ENCODE results near the gene INPP5F.
"Not testable (repeated sequence)": the region's sequence is repeated elsewhere in the genome, so short reads cannot be mapped to it uniquely, and the experiment has no call there.

The INPP5F gene

GRCh38 chr10:119705434-119705831 lies 20.4 kb upstream of the INPP5F start:
- in situ Hi-C loops (cut with MboI; ENCODE audit: low sequenced_read_pairs), result no loop called here

DNA sequence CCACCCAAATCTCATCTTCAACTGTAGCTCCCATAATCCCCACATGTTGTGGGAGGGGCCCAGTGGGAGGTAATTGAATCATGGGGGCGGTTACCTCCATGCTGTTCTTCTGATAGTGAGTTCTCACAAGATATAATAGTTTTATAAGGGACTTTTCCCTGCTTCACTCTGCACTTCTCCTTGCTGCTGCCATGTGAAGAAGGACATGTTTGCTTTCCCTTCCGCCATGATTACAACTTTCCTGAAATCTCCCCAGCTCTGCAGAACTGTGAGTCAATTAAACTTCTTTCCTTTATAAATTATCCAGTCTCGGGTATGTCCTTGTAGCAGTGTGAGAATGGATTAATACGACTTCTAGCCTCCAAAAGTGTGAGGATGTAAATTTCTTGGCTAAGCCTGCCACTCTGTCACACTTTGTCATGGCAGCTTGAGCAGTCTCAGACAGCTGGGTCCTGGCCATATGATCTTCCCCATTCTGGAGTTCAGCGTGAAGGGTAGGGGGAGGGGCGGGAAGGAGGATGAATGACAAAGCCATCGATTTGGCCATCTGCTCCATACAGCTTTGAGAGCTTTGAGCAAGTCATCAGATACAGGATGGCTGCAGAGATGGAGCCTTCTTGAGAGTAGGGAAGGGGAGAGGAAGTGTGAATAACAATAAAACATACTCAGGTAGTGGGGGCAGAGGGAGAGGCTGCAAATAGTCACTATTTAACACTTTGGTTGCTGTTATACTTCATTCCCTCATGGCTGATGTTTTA lies 19.1 kb upstream of the INPP5F start:
- in situ Hi-C loops (cut with MboI; ENCODE audit: low sequenced_read_pairs), result no loop called here

GRCh38 chr10:119707331-119707730 lies 18.5 kb upstream of the INPP5F start:
- in situ Hi-C loops (cut with MboI; ENCODE audit: low sequenced_read_pairs), result not testable (repeated sequence)

- in situ Hi-C loops (cut with MboI; ENCODE audit: low sequenced_read_pairs), result not testable (repeated sequence)
Observed at GRCh38 chr10:119710935-119711334, 14.9 kb upstream of the INPP5F start.

DNA sequence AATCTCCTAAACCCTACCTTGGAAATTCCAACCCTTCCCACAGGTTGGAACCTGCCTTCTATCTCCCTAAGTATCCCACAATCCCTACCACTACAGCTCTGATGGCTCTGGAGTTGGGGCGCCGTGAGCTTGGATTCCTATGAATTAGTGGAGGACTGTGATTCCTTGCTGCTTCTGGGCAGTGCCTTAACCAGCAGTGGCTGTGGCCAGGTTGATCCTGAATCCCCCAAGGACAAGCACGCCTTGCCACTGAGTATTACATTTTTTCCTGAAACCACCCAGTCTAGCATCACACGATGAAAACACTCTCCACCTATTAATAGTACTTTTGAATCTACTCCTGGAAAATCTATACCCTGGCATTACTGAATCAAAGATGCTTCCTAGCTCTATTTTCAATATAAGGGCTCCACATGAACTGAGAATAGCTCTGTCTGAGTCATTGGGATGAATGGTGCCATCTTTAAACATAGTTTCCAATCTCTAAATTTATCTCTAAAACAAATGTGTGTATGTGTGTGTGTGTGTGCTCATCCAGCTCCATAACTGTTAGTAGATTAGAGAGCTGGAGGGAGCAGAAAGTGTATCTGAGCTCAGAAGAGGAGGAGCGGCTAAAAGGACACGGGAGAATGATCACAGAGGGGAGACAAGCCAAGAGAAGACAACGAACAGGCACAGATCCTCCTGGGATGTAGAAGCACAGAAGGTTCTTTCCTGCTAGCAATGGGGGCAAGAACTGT lies 11.9 kb upstream of the INPP5F start:
- in situ Hi-C loops (cut with MboI; ENCODE audit: low sequenced_read_pairs), result no loop called here

DNA sequence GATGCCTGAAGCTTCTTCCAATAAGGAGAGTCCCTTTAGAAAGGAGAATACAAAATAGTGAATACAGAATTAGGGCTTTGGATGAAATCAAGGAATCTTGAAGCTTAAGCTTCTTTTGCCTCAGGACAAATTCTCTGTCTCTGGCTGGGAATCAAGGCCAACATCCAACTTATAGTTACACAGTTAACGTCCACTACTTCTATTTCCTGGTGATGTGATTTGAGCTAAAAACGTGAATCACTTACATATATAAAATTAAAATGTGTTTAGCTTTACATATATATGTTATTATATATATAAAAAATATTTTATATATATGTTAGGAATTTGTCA lies 11.4 kb upstream of the INPP5F start:
- in situ Hi-C loops (cut with MboI; ENCODE audit: low sequenced_read_pairs), result no loop called here

GRCh38 chr10:119715628-119716505 lies 10.0 kb upstream of the INPP5F start:
- in situ Hi-C loops (cut with MboI; ENCODE audit: low sequenced_read_pairs), result no loop called here

- in situ Hi-C loops (cut with MboI; ENCODE audit: low sequenced_read_pairs), result no loop called here
Observed at GRCh38 chr10:119723161-119723560, 2.7 kb upstream of the INPP5F start.

DNA sequence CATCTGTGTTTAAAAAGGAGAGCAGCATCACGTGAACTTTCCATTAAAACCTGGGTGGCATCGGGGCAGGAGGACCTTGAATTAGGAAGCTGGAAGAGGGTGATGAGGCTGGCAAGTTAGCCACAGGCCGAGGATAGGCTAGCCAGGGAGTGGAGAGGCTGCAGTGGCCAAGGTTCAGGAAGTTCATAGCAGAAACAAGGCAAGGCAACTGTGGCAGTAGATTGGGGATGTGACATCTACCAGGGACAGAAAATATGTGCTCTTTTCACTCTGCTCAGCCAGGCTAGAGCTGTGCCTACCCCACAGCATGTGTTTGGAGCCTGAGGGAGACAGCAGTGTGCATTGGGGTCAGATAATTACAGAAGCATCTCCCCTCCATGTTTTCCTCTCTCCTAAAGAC lies 2.2 kb upstream of the INPP5F start:
- in situ Hi-C loops (cut with MboI; ENCODE audit: low sequenced_read_pairs), result no loop called here

- in situ Hi-C loops (cut with MboI; ENCODE audit: low sequenced_read_pairs), result no loop called here
Observed at GRCh38 chr10:119724593-119725516, 995 bp upstream of the INPP5F start.

GRCh38 chr10:119725517-119725827 lies 378 bp upstream of the INPP5F start:
- in situ Hi-C loops (cut with MboI; ENCODE audit: low sequenced_read_pairs), result no loop called here

GRCh38 chr10:119726676-119727261 lies 919 bp downstream of the INPP5F start:
- in situ Hi-C loops (cut with MboI; ENCODE audit: low sequenced_read_pairs), result no loop called here

DNA sequence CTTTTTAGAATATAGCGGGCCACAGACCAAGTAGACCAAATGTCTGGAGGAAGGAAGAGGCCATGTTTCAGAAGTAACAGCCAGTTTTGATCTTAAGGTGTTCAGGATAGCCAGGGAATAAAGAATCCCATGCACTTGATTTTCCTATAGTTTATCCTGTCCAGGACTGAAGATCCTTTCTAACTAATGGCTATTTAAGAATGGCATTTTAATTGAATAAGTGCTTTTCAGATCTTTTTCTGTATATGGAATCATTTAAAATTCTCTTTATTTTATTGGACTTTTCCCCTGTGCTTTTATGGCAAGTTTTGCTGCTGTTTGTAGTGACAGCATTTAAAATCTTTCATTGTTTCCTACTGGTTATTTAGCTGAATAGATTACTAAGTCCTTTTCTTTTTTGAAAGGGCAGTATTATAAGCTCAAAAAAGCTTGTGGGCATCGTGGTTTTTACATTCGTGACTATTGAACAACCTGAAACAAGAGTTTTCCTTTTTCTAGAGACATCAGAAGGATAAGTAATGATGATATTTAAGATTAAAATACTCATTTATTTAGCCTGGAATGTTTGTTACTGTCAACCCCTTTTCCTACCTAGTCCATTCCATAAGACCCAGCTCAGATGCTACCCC lies 2.4 kb downstream of the INPP5F start:
- in situ Hi-C loops (cut with MboI; ENCODE audit: low sequenced_read_pairs), result no loop called here

DNA sequence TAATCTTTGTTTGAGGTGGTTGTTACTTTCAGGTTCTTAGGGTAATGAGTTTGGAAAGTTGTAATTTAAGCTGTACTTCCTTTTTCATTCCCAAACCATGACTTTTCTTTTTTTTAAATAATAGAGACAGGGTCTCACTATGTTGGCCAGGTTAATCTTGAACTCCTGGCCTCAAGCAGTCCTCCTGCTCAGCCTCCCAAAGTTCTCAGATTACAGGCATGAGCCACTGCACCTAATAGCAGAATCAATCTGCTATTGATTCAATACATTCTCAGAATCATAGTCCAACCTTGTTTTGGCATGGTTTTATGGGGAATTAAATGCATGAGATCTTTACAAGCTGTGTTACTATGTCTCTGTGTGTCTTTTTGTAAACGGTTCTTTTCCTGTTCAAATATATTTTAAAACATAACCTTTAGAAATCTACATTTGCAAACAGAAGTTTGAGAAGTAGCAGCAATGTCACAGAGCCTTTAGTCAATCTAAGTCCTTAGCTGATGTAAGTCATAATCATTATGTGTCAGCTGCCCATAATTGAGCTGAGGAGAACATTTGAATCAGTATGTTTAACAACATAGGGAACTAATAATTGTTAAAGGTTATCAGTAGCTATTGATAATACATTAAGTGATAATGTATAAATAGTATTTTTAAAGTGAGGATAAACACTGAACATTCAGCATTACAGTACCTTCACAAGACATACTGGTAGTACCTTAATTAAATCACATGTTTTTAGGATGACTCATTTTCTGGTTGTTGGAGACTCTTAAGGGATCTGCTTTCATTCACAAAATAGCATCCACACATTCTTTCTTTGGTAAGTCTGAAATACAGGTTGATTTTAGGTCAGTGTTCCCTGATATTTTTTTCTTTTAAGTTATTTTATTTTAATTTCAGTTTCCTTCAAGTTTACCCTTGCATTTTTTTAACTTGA lies 8.8 kb downstream of the INPP5F start:
- in situ Hi-C loops (cut with MboI; ENCODE audit: low sequenced_read_pairs), result no loop called here

- in situ Hi-C loops (cut with MboI; ENCODE audit: low sequenced_read_pairs), result no loop called here
Observed at GRCh38 chr10:119735451-119735850, 9.6 kb downstream of the INPP5F start.

- in situ Hi-C loops (cut with MboI; ENCODE audit: low sequenced_read_pairs), result no loop called here
Observed at GRCh38 chr10:119736220-119736619, 10.4 kb downstream of the INPP5F start.

DNA sequence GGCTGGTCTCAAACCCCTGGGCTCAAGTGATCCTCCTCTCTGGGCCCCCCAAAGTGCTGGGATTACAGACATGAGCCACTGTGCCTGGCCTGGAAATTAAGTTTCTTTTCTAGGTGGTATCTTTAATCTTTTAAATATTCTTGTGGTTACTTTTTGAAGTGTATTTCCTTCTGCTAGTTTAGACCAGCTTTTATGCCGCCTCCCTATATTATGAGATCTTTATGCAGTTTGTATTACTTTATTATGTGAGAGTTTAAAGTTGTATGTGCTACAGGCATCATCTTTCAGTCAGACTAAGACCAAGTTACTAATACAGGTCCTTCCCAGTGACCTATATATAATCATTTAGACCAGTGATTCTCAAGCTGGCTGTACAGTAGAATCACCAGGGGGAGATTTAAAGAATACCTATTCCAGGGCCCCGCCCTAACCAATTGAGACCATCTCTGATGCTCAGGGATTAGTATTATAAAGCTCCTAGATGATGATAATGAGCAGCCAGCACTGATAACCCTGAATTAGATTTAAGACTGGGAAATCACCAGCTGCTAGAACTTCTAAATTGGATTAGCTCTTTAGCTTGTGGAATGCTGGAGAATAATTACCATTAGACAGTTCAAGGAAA lies 11.3 kb downstream of the INPP5F start:
- in situ Hi-C loops (cut with MboI; ENCODE audit: low sequenced_read_pairs), result no loop called here

DNA sequence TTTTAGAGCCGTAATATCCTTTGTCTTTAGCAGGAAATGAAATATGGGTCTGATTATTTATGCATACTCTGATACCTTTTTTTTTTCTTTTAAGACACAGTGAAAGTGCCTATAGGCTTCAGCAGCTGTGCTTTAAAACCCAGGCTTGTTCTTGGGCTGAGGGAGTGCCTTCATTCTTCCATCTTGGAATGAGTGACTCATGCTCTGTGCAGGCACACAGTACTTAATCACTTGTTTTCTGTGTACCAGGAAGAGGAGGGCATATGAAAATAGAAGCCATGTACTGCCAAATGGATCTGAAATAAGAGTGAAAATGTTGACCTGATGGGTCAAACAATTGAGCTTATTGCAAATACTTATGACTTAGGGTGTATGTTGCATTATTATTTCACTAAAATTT lies 12.0 kb downstream of the INPP5F start:
- in situ Hi-C loops (cut with MboI; ENCODE audit: low sequenced_read_pairs), result no loop called here

All from HL-60/S4 (cell line).